ENCODE results near the gene SH2D7. TPM values are rescaled to one million over a fixed set of nuclear protein-coding genes. Genes with fewer than 3 reads are reported as not detected.

The SH2D7 gene
- total RNA-seq, 2 donors from 2014 or later, result 0.89 to 2.4 TPM

DNA sequence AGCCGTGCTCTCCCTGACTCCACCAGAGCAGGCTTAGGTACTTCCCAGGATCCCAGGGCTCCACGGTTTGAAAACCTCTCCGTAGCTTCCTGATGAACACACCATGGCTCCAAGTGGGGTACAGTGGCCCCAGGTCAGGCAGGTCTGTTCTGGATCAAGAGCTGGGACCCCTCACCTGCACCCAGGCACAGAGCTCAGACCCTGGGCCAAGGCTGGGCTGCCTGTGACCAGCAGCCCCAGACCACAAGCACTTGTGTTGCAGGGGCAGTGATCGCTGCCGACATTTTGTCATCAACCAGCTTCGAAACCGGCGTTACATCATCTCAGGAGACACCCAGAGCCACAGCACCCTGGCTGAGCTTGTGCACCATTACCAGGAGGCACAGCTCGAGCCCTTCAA, 5.3 kb downstream of the SH2D7 start:
- ATAC-seq (no peak), DNase-seq (no peak)
- intact Hi-C loops (cut with DNase I, micrococcal nuclease), result no loop called here

DNA sequence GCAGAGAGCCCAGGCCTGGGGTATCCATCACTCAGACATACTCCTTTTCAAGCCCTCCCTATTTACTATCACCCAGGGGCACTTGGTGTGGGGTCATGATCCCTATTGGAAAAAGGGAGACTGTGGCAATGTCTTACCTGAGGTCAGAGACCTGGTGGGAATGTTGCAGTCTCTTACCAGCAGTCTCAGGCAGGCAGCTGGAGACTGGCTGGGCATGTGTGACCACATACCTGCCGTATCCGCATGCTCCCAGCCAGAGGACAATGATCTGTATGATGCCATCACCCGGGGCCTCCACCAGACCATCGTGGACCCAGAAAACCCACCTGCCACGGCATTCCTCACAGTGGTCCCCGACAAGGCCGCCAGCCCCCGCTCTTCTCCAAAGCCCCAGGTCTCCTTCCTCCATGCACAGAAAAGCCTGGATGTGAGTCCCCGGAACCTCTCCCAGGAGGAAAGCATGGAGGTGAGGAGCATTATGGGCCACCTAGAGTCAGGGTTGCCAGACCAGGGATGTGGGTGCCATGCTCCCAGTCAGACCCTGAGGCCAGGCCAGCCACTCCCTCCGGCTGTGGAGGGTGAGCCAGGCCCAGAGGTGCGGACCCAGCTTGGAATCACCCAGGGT, 5.9 kb downstream of the SH2D7 start:
- ATAC-seq, result no peak
- intact Hi-C loops (cut with DNase I, micrococcal nuclease), result no loop called here
- DNase-seq, result no peak

DNA sequence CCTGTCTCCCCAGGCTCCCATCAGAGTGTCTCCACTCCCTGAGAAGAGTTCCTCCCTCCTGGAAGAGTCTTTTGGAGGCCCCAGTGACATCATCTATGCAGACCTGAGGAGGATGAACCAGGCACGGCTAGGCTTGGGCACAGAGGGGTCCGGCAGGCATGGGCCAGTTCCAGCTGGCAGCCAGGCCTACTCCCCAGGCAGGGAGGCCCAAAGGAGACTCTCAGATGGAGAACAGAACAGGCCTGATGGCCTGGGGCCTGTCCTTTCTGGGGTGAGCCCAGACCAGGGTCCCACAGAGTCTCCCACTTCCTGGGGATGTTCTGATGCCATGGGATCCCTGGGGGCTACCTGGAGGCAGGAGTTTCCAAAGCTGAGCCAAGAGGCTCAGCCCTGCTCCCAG, 8.5 kb downstream of the SH2D7 start:
- ATAC-seq, result no peak
- DNase-seq, result no peak
- intact Hi-C loops (cut with DNase I, micrococcal nuclease), result loop anchor here in 1 of 2 donors (10.0 kb wide), 1 partner anchor 116 kb away; no protein-coding TSS in a partner anchor

DNA sequence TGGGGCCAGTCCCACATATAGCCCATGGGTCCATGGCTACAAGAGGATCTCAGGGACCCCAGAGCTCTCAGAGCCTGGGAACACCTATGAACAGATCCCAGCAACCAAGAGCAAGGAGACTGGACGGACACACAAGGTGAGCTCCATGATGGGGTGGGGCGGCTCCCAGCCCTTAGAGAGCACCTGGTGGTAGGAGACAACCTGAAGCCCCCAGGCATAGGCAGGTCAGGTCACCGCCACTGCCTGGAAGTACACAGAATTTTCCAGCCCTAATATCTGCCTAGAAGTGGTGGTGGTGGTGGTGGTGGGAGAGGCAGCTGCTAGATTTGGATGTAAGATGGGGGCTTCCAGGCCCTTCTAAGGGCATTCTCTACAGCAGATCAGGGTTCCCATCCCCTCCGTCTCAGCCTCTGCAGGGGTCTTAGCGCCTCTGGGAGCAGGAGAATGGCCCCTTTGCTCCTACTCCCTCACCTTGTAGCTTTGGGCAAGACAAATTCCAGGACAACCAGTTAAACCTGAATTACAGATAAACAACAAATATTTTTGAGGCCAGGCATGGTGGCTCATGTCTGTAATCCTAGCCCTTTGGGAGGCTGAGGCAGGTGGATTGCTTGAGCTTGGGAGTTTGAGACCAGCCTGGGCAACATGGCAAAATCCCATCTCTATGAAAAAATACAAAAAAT, 9.2 kb downstream of the SH2D7 start:
- no peak for DNase-seq
- ATAC-seq, result no peak
- intact Hi-C loops (cut with DNase I, micrococcal nuclease), result loop anchor here in 1 of 2 donors (10.0 kb wide), 1 partner anchor 117 kb away; no protein-coding TSS in a partner anchor

DNA sequence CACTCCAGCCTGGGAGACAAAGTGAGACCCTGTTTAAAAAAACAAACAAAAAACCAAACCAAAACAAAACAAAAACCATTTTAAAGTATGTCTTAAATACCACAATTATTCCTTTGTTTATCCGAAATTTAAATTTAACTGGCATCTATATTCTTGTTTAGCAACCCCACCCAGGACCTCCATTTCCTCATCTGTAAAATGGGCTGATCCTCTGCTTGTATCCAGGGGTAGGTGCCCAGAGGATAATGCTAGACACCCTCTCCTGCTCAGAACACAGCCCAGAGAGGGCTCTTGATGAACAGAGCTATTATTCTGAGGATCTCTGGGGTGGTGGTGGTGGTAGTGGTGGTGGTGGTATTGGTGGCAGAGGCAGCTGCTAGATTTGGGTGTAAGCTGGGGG, 9.8 kb downstream of the SH2D7 start:
- intact Hi-C loops (cut with DNase I, micrococcal nuclease), result loop anchor here in 1 of 2 donors (10.0 kb wide), 1 partner anchor 117 kb away; no protein-coding TSS in a partner anchor
- no peak for DNase-seq
- no peak for ATAC-seq

DNA sequence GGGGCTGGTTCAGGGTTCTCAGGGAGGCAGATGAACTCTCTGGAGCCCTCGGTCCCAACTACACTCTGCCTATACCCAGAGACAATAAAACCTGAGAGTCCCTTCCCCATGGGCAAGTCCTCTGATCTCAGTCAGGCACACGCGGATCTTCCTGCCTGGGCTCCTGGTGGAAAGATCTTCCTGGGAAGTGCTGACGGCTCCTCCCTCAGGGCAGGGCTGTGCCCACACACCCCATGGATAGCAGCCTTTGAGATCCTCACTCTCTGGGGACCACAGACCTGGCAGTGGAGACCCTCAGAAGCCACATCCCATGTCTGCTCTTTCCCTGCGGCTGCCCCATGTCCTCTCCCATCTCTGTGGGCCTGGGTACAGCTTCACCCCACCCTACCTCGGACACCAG, 10.4 kb downstream of the SH2D7 start:
- no peak for DNase-seq
- intact Hi-C loops (cut with DNase I, micrococcal nuclease), result loop anchor here in 1 of 2 donors (10.0 kb wide), 1 partner anchor 118 kb away; no protein-coding TSS in a partner anchor
- ATAC-seq, result peak; percentile 59

DNA sequence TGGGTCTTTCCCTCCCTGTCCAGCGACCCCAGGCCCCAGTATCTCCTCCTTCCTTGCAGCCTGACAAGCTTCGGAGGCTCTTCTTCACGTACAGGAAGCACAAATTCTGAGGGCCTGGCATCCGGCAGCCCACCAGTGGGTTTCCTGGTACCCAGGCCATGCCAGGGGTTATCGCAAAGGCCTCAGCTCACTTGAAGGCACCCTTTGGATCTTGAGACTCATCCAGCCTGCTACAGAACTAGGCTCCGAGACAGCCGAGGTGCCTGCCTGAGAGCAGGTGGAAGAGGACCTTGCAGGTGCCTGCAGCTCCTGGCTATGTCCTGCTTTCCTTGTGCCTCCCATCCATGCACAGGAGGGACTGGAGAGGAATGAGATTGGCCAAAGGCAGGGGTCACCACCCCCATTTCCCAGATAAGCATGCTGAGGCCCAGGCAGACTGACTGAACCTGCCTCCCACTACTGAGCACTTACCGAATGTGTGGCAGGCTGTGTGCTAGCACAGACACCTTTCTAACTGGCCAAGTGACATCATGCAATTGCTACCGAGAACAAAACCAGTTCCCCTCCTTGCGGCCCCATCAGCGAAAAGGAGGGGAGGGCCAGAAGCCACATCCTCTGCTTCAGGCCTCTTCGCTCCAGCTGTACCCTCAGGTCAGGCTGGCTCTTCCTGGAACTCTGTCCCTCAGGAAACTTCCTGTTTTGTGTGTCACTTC, 11.2 kb downstream of the SH2D7 start:
- peak; percentile 40 to 54 for DNase-seq
- intact Hi-C loops (cut with DNase I, micrococcal nuclease), result loop anchor here in 1 of 2 donors (10.0 kb wide), 1 partner anchor 119 kb away; no protein-coding TSS in a partner anchor
- ATAC-seq, result no peak

DNA sequence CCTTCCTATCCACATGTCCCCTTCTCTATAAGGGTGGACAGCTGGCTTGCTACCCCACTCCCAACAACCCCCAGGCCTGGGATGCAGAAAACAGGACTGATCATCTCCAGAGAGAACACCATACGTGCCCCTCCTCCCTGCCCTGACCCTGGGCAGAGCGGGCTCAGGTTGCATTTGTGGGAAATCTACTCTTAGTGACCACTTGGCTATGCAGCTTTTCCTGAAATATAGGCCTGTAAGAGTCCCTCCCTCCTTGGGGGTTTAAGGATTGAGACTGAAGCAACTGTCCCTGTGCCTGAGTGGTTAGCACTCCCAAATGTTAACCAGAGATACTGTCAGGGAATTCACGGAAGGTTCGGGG, 11.7 kb downstream of the SH2D7 start:
- intact Hi-C loops (cut with DNase I, micrococcal nuclease), result loop anchor here in 1 of 2 donors (10.0 kb wide), 1 partner anchor 119 kb away; no protein-coding TSS in a partner anchor
- ATAC-seq, result no peak
- DNase-seq, result no peak

DNA sequence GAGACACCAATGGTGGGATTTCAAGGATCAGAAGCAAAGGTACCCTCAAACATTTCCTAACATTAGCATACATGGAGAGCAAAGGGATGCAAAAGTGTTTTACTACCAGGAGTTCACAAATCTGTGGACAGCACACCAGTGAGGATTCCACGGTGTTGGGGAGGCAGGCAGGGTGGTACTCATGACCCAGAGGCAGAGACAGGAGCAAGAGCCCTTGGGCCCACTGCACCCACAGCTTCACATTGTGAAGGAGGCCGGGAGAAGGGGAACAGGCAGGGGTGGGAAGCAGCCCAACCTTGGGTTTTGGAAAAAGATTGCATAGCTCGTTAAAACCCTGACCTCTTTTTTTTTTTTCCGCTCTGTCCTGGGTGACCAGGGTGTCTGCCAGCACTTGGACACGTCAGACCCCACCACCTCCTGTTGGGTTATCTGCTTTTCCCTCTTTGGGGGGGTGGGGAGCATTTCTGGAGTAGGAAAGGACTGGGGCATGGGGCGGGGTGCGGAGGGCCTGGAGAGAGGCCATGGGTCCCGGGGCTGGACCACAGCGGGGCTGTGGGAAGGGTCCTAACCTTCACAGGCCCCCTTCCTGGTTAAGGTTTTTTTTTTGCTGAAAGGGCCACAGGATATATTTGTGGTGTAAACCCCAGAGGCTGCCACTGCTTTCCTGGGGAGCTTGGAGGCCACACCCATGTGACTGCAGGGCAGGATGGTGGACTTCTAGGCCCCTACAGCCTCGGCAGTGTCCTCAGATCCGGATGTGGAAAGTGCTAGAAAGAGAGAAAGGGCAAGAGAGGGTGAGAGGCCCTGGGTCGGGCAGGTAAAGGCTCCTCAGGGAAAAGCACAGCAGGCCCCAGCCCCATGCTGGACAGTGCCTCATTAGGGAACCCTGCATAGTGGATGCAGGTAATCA, 12.5 kb downstream of the SH2D7 start:
- intact Hi-C loops (cut with DNase I, micrococcal nuclease), result loop anchor here in 1 of 2 donors (10.0 kb wide), 1 partner anchor 120 kb away; no protein-coding TSS in a partner anchor
- DNase-seq (peak in 1 of 2 donors; percentile 25), ATAC-seq (no peak)

DNA sequence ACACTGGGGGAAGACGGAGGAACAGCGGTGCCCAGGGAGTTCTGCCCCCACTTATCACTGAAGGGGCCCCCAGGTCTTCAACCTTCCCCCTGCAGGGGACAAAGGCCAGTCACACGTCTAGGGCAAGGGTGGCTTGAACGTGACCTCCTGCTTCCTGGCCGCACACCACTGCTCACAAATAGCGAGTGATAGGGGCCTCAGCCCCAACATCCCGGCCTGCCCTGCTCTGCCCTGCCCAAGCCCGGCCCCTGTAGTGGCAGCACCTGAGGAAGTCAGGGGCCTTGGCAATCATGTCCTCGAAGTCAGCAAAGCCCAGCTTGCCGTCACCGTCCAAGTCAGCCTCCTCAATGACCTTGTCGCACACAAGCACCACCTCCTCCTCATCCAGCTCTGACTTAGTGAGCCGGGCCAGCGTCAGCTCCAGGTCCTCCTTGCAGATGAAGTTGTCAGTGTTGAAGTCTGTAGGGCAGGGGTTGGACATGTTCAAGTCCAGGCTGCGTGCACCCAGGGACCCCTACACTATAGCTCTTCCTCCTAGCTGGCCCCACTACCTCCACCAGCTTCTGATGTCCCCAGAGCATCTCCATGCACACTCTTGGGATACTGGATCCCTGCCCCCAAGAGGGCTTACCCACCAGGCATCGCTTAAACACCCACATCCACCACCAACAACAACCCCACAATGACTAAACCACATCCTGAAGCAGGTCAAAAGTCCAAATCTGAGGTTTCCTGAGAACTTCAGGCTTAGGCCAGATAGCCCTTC, 13.3 kb downstream of the SH2D7 start:
- DNase-seq (peak in 1 of 2 donors; percentile 18), ATAC-seq (no peak)
- intact Hi-C loops (cut with DNase I, micrococcal nuclease), result loop anchor here in 1 of 2 donors (10.0 kb wide), 1 partner anchor 121 kb away; no protein-coding TSS in a partner anchor

DNA sequence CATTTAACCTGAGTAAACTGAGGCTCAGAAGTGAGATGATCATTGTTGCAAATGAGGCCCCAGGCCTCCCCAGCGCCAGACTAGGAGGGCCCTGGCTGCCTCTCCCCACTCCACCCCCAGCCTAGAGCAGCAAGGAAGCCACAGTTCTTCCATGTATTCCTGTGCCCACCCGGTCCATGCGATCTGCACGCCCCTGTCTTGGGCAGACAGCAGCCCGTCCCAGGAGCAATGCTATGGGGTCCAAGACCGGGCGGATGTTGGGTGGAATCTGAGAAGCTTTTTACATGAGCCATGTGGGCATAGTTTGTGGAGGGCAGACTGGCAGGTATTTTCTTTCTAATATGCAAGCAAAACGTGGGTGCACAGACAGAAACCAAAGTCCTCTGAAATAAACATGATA, 15.1 kb downstream of the SH2D7 start:
- intact Hi-C loops (cut with DNase I, micrococcal nuclease), result loop anchor here in 1 of 2 donors (10.0 kb wide), 1 partner anchor 123 kb away; no protein-coding TSS in a partner anchor
- DNase-seq, result peak in 1 of 2 donors; percentile 19
- ATAC-seq, result no peak

DNA sequence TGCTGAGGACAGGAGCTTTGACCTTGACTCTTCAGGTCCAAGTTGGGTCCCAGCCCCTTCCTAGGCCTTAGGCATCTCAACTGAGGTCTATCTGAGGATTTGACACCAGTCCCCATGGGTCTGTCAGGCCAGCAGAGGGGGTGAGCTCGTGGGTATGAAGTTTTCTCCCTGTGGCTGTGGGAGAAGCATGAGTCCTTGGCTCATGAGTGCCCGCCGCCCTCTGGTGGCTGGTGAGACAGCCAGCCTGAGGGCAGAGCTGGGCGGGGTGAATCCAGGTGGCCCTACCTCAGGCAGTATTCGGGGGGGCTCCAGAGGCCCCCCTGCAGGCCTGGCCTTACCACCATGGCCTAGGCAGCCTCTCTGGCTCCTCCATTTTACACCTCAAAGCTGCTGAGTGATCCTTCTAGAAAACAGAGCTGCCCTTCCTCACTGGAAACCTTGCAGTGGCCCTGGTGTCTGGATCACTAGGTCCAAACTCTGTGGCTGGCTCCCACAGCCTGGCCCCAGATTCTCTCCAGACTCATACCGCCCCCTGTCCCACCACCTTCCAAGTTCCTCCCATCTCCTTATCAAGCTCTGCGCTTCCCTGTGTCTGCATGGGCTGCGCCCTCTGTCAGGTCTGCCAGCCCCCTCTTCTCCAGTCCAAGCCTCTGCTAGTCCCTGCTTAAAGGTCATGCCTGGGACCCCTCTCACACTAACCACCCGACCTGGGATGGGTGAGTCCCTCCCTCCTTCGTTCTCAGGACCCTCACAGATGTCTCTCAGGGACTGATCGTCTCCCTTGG, 16.1 kb downstream of the SH2D7 start:
- DNase-seq (peak; percentile 83 to 89), ATAC-seq (peak; percentile 87)
- intact Hi-C loops (cut with DNase I, micrococcal nuclease), result loop anchor here (2.0 to 10.0 kb wide), 2 partner anchors 108 to 124 kb away; no protein-coding TSS in a partner anchor

DNA sequence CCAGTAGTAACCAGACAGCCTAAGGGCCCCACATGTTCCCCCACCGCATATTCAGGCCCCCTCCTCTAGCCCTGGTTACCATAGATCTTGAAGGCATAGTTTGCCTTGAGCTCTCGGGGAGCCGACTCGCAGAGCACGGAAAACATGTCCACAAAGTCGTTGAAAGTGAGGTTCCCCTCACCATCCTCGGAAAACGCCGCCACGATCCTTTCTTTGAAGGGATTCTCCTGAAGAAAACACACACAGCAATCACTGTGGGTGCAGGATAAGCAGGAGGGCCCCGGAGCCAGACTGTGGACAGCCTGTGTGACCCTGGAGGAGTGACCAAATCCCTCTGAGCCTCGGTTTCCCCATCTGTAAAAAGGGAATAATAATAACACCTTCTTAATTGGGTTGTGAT, 16.8 kb downstream of the SH2D7 start:
- no peak for ATAC-seq

DNA sequence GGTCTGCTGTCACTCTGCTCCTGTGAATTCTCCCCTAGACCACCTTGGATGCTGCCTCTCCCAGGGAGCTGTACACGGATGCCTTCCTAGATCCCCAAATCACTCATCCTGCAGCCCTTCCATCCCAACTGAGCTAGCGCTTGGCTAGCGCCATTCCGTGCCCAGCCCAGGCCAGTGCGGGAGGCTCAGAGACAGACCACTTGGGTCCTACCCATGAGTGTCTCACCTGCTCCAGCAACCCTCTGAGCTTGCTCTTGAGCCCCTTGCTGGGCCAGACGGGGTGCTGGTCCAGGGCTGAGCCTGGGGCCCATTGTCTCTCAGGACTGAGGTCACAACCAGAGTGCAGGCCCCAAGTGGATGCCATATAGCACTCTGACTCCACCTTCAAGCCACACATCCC, 17.7 kb downstream of the SH2D7 start:
- intact Hi-C loops (cut with DNase I, micrococcal nuclease), result loop anchor here (5.0 to 10.0 kb wide), 3 partner anchors 85 to 148 kb away; no protein-coding TSS in a partner anchor
- ATAC-seq (no peak), DNase-seq (no peak)

More for the DNA sequence above, 16.8 kb downstream of the SH2D7 start:
- intact Hi-C loops (cut with DNase I, micrococcal nuclease), result loop anchor here (2.0 to 10.0 kb wide), 2 partner anchors 108 to 124 kb away; no protein-coding TSS in a partner anchor
- peak in 1 of 2 donors; percentile 17 for DNase-seq

DNA sequence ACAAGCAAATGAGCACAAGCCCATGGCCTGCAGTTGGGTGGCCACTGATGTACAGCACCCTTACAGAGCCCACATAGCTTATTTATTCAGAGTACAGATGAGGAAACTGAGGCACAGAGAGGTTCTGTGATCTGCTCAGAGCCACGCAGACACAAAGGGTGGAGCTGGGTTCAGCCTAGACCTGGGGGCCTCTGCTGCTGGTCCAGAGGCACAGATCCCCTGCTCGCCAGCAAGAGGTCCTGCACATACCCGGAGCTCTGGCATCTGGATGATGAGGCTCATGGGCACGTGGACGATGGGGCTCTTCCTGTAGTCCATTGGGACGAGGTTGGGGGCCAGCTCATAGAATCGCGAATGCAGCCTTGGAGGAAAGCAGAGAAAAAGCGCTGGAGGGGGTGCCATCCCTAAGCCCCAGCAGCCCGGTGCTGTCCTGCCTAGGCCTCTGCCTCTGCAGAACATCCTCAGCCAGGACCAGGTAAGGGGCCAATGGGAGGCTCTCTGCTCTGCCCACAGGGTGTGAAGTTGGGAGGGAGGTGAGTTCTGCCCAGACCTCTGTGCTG, 18.6 kb downstream of the SH2D7 start:
- intact Hi-C loops (cut with DNase I, micrococcal nuclease), result loop anchor here (5.0 to 10.0 kb wide), 3 partner anchors 84 to 149 kb away; no protein-coding TSS in a partner anchor
- DNase-seq, result no peak
- ATAC-seq, result no peak

DNA sequence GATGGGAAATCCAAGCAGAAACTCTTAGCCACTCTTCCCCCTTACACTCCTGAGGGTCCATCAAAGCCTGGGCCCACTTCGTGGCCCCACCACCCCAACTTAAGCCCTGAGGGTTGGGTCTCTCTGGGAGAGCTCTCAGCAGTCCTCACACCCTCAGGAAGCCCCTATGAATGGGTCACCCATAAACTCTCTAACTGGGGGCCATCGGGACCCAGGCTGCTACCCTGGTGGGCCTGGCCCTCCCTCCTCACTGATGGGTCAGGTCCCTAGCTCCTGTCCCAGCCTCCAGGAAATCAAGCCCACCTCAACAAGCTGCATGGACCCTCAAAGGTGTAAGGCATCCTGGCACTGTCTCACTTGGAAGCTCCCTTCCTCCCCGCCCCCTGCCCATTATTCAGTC, 19.4 kb downstream of the SH2D7 start:
- DNase-seq, result no peak
- no peak for ATAC-seq
- intact Hi-C loops (cut with DNase I, micrococcal nuclease), result loop anchor here (5.0 to 10.0 kb wide), 3 partner anchors 83 to 149 kb away; no protein-coding TSS in a partner anchor

Measured in left colon (tissue), 2 donors.